Kidney (tissue), 14 donors: Measurements from ENCODE around the gene NRCAM. TPM values are rescaled to one million over a fixed set of nuclear protein-coding genes. Genes with fewer than 3 reads are reported as not detected.
A peak's percentile ranks its signal among the peaks of the same experiment; 100 is the strongest.

Experiments
- DNase-seq, 5 donors: peaks; one replicate each; pipeline ENCODE4 v3.0.0-alpha.2; 2013 to 2020
- FAIRE-seq: peaks from 2 replicates; lab custom pipeline; 2012; peaks lifted over from hg19 to GRCh38; lab: Jason Lieb, UNC
- H3K27ac ChIP-seq, 2 donors: one replicate each; pipeline ENCODE4 v1.7.0; 2013; ENCODE audit warnings: low read depth in 2 of 2, low read length in 2 of 2, inconsistent platforms in 1 of 2
- H3K27me3 ChIP-seq: one replicate; pipeline ENCODE4 v1.7.1; 2013; ENCODE audit warnings: low read length, inconsistent platforms; ENCODE audit not compliant: control insufficient read depth, insufficient read depth
- H3K36me3 ChIP-seq, 3 donors: one replicate each; pipeline versions ENCODE4 v1.7.0 to v1.7.1; 2013; ENCODE audit warnings: low read length in 3 of 3, control low read depth in 1 of 3, inconsistent platforms in 1 of 3; ENCODE audit not compliant: insufficient read depth in 3 of 3, control insufficient read depth in 2 of 3
- H3K4me1 ChIP-seq, 3 donors: one replicate each; pipeline versions ENCODE4 v1.7.0 to v1.7.1; 2013; ENCODE audit warnings: low read length in 3 of 3, inconsistent platforms in 1 of 3, low read depth in 1 of 3; ENCODE audit not compliant: control insufficient read depth in 2 of 3, insufficient read depth in 2 of 3
- H3K4me3 ChIP-seq, 3 donors: one replicate each; pipeline versions ENCODE4 v1.7.0 to v1.8.1; 2013; ENCODE audit warnings: low read length in 3 of 3, control low read depth in 1 of 3, inconsistent platforms in 1 of 3
- H3K9ac ChIP-seq, 3 donors: one replicate each; pipeline versions ENCODE4 v1.7.0 to v1.7.1; 2013; ENCODE audit warnings: low read length in 3 of 3, control low read depth in 1 of 3, inconsistent platforms in 1 of 3
- H3K9me3 ChIP-seq, 3 donors: one replicate each; pipeline versions ENCODE4 v1.7.0 to v1.7.1; 2013; ENCODE audit warnings: low read length in 3 of 3, control low read depth in 1 of 3, inconsistent platforms in 1 of 3; ENCODE audit not compliant: control insufficient read depth in 2 of 3, insufficient read depth in 1 of 3
- CTCF ChIP-seq: IDR thresholded peaks from 3 replicates; pipeline ENCODE4 v1.5.1; 2012; ENCODE audit warnings: mild to moderate bottlenecking, moderate library complexity, borderline replicate concordance; ENCODE audit not compliant: insufficient read depth; ENCODE audit errors: extremely low read depth
- intact Hi-C: fragments of 100-400 bp; cut with DNase I; formaldehyde crosslinking; loops from one replicate; pipeline ENCODE4 v1.11.1; 2022
- polyA plus RNA-seq: library from polyadenylated mRNA; stranded (reverse); fragments of 350-450 nt; fragmentation: Illumina TruSeq; extraction: RNeasy Lipid Tissue Mini Kit (QIAGEN cat#74804); gene quantifications from one replicate; pipeline ENCODE4 v1.2.3, GENCODE V29; 2014; ENCODE audit warnings: low read depth, low replicate concordance; ENCODE audit not compliant: insufficient read depth
- total RNA-seq: library from RNA; stranded (reverse); fragmentation: NEBNext Ultra II Directional; extraction: Animal tissue kit (Norgen Biotek cat#: 25700); gene quantifications from one replicate; pipeline ENCODE4 v1.2.1, GENCODE V29; 2021
- donor health status: control.
- donor health status: control.
- donor health status: control.
- donor health status: control.
- donor health status: control.
- donor health status: DM: yes; HTN: yes; CAD: no.
- donor health status: Normal renal cell carcinoma (clear cell type).

NRCAM gene
- total and polyA plus RNA-seq, 2 donors from 2014 or later = 16.8 to 20.6 TPM

GRCh38 chr7:108132551-108133265, 323.5 kb downstream of the NRCAM start:
- Histone ChIP-seq H3K36me3 (no peaks in the 10 kb centered on the region), H3K27ac (peak overlapping the region in 1 of 2 donors; percentile 32), H3K9ac (no peak overlapping the region), H3K9me3 (no peaks in the 10 kb centered on the region), H3K4me3 (no peak overlapping the region), H3K4me1 (no peaks in the 10 kb centered on the region), H3K27me3 (no peaks in the 10 kb centered on the region)
- TF ChIP-seq CTCF = no peak
- no peak for FAIRE-seq
- intact Hi-C loops = no loop called here
- DNase-seq = peak in 2 of 5 donors; percentile 25 to 49

GRCh38 chr7:108130261-108130660, 326.0 kb downstream of the NRCAM start, which contains the start of gene LAMB4:
TSS of gene LAMB4 (minus strand) at chr7:108130361. CDS start at chr7:108123164, 7,197 bp downstream.
- FAIRE-seq = no peak
- DNase-seq = peak in 1 of 5 donors; percentile 11
- H3K27me3 ChIP-seq = no peaks in the 10 kb centered on the region
- no peaks in the 10 kb centered on the region for H3K9me3 ChIP-seq
- H3K9ac ChIP-seq = no peak within 1 kb of the TSS
- no peaks in the 10 kb centered on the region for H3K36me3 ChIP-seq
- no peaks in the 10 kb centered on the region for H3K4me1 ChIP-seq
- intact Hi-C loops = no loop called here
- H3K4me3 ChIP-seq = no peak within 1 kb of the TSS
- TF ChIP-seq CTCF = no peak
- no peak within 1 kb of the TSS for H3K27ac ChIP-seq

GRCh38 chr7:108129018-108129965, 326.9 kb downstream of the NRCAM start:
- Histone ChIP-seq H3K27ac (no peak overlapping the region), H3K4me3 (no peak overlapping the region), H3K9me3 (no peaks in the 10 kb centered on the region), H3K27me3 (no peaks in the 10 kb centered on the region), H3K36me3 (no peaks in the 10 kb centered on the region), H3K9ac (no peak overlapping the region), H3K4me1 (no peaks in the 10 kb centered on the region)
- intact Hi-C loops = no loop called here
- FAIRE-seq (no peak), DNase-seq (no peak)
- no peak for TF ChIP-seq CTCF
